Activated CD4-positive, alpha-beta T cell treated with anti-CD3 and anti-CD28 coated beads, Interleukin-2, amount 10 ng/mL, durations not matched to agents 24 days and 14 days (primary cell): ENCODE data around the gene ENDOV. TPM values are rescaled to one million over a fixed set of nuclear protein-coding genes. Genes with fewer than 3 reads are reported as not detected.

Experiments
- DNase-seq: peaks from one replicate; pipeline ENCODE4 v3.0.0; 2022
- H3K27ac Mint-ChIP-seq: one replicate; pipeline ENCODE4 v1.8.0; 2022; ENCODE audit warnings: mild to moderate bottlenecking, mixed read lengths
- H3K27me3 Mint-ChIP-seq: one replicate; pipeline ENCODE4 v1.8.0; 2022; ENCODE audit warnings: mixed read lengths
- H3K36me3 Mint-ChIP-seq: one replicate; pipeline ENCODE4 v1.8.0; 2022; ENCODE audit warnings: low read depth, mild to moderate bottlenecking, mixed read lengths
- H3K4me1 Mint-ChIP-seq: one replicate; pipeline ENCODE4 v1.8.0; 2021; ENCODE audit warnings: mixed read lengths
- H3K4me3 Mint-ChIP-seq: one replicate; pipeline ENCODE4 v1.8.0; 2022; ENCODE audit warnings: mild to moderate bottlenecking, moderate library complexity, mixed read lengths
- H3K9me3 Mint-ChIP-seq: one replicate; pipeline ENCODE4 v1.8.0; 2021; ENCODE audit warnings: mixed read lengths
- intact Hi-C: fragments of 100-400 bp; cut with micrococcal nuclease; formaldehyde crosslinking; loops from one replicate; pipeline ENCODE4 v1.15.1; 2023
- total RNA-seq: library from RNA; stranded (reverse); gene quantifications from 2 replicates; pipeline ENCODE4 v1.2.3, GENCODE V29; 2022

The ENDOV gene
- total RNA-seq, 1 donor from 2014 or later = 16.4 TPM

DNA sequence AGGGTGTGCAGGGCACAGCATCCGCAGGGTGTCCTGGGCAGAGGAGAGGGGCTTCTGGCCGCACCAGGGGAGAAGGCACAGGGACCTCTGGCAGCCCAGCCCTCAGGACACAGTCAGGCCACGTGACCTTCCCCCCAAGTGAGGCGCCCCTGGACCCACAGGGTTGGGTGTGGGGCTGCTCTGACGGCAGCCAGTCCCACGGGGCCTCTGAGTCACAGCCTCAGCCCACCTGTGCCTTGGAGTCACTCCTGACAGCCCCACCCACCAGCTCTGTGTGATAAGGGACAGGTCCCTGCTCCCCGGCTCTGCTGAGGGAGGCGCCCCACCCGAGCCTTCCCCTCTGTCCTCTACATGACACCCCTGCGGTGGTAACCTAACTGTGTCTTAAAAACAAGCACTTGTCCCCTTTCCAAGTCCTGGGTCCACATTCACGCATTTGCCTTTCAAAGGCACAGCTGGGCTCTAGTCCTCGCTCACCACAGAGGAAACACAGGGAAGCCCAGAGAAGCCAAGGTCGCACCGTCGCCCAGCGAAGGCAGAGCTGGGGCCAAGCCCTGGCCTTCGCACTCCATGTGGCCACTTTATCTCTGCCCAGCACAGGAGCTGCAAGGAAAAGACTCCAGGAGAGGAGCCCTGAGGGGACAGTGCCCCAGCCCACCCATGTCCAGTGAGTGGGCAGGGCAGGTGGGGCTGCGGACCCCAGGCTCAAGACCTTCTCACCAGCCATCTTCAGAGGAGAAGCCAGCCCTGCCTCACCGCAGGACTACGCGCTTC is 66.5 kb downstream of the ENDOV start:
- peaks cover 55% of the 10 kb centered on the region for H3K27me3 Mint-ChIP-seq
- intact Hi-C loops = no loop called here
- DNase-seq = no peak

DNA sequence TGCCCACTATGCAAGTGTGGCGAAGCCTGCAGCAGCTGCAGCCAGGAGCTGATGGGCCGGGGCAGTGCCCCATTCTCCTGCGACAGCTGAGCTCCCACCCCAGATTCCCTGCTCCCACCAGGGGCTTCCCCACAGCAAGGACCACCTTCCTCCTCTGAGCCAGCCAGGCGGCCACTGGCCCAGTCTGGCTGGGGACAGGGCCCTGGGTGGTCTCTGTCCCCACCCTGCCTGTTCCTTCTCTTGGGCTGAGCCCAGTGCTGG is 67.0 kb downstream of the ENDOV start:
- H3K4me3 Mint-ChIP-seq = no peak overlapping the region
- H3K4me1 Mint-ChIP-seq = peaks cover 3% of the 10 kb centered on the region
- no peak for DNase-seq
- H3K36me3 Mint-ChIP-seq = no peaks in the 10 kb centered on the region
- H3K9me3 Mint-ChIP-seq = no peaks in the 10 kb centered on the region
- intact Hi-C loops = no loop called here
- no peak overlapping the region for H3K27ac Mint-ChIP-seq
- peaks cover 58% of the 10 kb centered on the region for H3K27me3 Mint-ChIP-seq

More for the DNA sequence above, 66.5 kb downstream of the ENDOV start:
- no peaks in the 10 kb centered on the region for H3K36me3 Mint-ChIP-seq
- no peak overlapping the region for H3K27ac Mint-ChIP-seq
- H3K4me3 Mint-ChIP-seq = no peak overlapping the region
- H3K4me1 Mint-ChIP-seq = peaks cover 3% of the 10 kb centered on the region
- no peaks in the 10 kb centered on the region for H3K9me3 Mint-ChIP-seq

DNA sequence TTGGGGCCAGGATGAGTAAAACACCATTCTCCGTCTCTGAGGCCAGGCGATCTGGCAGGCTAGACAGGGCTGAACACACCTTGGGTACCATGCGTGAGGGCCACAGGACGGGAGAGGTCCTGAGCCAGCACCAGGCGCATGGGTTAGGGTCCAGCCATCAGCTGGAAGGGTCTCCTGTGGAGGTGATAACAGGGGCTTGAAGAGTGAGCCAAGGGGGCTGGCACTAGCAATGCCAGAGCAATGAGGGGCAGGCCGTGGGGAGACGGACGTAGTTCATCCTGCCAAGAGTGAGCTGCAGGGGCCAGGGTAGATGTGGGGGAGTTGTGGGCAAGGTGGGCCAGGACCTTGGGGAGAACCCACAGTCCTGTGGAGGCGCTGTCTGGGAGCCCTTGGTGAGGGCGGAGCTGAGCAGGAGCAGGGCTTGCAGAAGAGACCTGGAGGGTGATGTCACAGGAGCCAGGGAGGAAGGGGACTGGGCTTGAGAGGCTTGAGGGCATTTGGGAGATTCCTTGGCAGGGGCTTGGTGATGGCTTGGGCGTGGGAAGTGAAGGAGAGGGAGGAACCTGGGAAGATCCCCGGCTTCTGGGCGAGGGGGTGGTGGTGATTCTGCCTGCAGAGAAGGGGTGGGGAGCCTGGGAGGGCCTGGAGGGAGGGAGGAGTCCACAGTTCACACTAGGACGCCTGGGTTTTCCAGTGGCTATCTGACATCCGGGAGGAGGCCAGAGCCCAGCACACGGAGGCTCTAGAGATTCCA is 67.8 kb downstream of the ENDOV start:
- Mint-ChIP-seq H3K4me3 (no peak overlapping the region), H3K4me1 (peaks cover 3% of the 10 kb centered on the region), H3K27ac (no peak overlapping the region), H3K36me3 (no peaks in the 10 kb centered on the region), H3K9me3 (no peaks in the 10 kb centered on the region), H3K27me3 (peaks cover 60% of the 10 kb centered on the region)
- intact Hi-C loops = no loop called here
- no peak for DNase-seq

DNA sequence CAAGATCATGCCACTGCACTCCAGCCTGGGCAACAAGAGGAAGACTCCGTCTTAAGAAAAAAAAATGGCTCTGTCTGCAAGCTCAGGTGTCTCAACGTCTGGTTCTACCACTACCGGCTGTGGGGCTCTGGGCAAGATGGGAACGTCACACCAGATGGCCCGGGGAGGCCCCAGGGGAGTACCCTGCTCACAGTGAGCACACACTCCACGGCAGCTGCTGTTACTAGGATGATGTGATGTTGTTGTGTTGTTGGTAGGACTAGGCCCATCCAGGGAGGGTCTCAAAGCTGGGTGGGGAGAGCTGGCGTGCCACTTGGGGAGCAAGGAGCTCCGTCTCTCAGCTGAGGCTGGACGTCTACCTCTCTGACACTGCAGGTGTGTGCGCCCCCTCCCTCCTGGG is 70.9 kb downstream of the ENDOV start:
- H3K27ac Mint-ChIP-seq = no peak overlapping the region
- no peak overlapping the region for H3K4me3 Mint-ChIP-seq
- peaks cover 42% of the 10 kb centered on the region for H3K27me3 Mint-ChIP-seq
- no peaks in the 10 kb centered on the region for H3K36me3 Mint-ChIP-seq
- intact Hi-C loops = no loop called here
- peaks cover 1% of the 10 kb centered on the region for H3K4me1 Mint-ChIP-seq
- DNase-seq = no peak
- no peaks in the 10 kb centered on the region for H3K9me3 Mint-ChIP-seq

DNA sequence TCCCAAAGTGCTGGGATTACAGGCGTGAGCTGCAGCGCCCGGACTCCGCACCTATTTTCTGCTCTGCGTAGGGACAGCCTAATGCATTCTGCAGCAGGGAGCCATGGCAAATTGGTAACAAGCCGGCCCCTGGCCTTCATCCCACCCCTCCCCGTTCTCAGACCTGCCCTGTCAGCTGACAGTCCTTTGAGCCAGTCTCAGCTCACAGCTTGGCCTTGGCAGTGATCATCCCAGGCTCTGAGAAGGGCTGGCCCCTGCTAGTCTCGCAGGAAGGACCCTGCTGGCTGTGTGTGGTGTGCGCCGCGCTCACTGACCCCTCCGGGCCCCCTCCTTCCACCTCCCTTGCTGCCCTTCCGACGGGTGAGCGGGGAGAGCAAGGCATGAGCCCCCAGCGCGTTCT is 71.7 kb downstream of the ENDOV start:
- Mint-ChIP-seq H3K27me3 (peaks cover 37% of the 10 kb centered on the region), H3K9me3 (no peaks in the 10 kb centered on the region), H3K27ac (no peak overlapping the region), H3K4me1 (no peaks in the 10 kb centered on the region), H3K4me3 (no peak overlapping the region), H3K36me3 (no peaks in the 10 kb centered on the region)
- DNase-seq = no peak
- intact Hi-C loops = no loop called here

DNA sequence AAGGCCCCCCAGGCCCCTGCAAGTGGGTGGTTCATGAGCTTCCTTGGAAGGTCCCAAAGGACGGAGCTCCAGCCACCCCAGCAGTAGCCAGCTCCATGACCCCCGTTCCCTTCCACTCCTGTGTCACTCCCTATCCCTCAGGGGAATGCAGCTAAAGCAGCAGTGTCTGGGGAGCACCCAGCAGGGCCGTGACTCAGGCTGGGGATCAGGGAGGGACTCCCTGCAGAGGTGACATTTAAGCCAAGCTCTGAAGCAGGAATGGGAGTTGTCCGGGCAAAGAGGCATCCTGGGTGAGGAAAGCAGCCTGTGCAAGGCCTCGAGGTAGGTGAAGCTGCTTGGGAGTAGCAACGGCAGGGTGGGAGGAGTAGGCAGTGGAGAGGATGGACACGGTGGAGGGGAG is 72.5 kb downstream of the ENDOV start:
- intact Hi-C loops = no loop called here
- Mint-ChIP-seq H3K27ac (no peak overlapping the region), H3K4me3 (no peak overlapping the region)

More for the DNA sequence above, 72.5 kb downstream of the ENDOV start:
- DNase-seq = no peak
- Mint-ChIP-seq H3K27me3 (peaks cover 30% of the 10 kb centered on the region), H3K36me3 (no peaks in the 10 kb centered on the region), H3K9me3 (no peaks in the 10 kb centered on the region), H3K4me1 (no peaks in the 10 kb centered on the region)

Other genes starting within 250 kb of the ENDOV start
- not detected in 2 replicates for gene CARD14, start 245.1 kb upstream of the ENDOV start, total RNA-seq
- 20.5 and 22.5 TPM in 2 replicates for gene SGSH, start 194.8 kb upstream of the ENDOV start, total RNA-seq
- gene SLC26A11, start 194.7 kb upstream of the ENDOV start, total RNA-seq = 4.3 and 6.2 TPM in 2 replicates
- 238 and 264 TPM in 2 replicates for gene RNF213, start 154.3 kb upstream of the ENDOV start, total RNA-seq
- gene NPTX1, start 61.4 kb downstream of the ENDOV start, total RNA-seq = 30.4 and 31.6 TPM in 2 replicates
- gene RPTOR, start 129.7 kb downstream of the ENDOV start, total RNA-seq = 67.2 and 68.2 TPM in 2 replicates